Retinal pigment epithelial cell (primary cell): Measurements from ENCODE around the gene IDH3G.

ENCODE experiments used
- DNase-seq: peaks from one replicate; pipeline ENCODE4 v3.0.0-alpha.2; 2010; ENCODE audit warnings: low read depth
- H3K4me3 ChIP-seq: 2 replicates; pipeline ENCODE4 v1.5.1; 2011; ENCODE audit warnings: mild to moderate bottlenecking, low read length, control low read depth, moderate library complexity
- TF ChIP-seq, protein P1 (sequence below): conservative IDR thresholded peaks from 2 replicates; pipeline ENCODE4 v1.5.1; 2011; ENCODE audit warnings: low read depth, low read length, control low read depth, inconsistent platforms

Gene IDH3G

DNA sequence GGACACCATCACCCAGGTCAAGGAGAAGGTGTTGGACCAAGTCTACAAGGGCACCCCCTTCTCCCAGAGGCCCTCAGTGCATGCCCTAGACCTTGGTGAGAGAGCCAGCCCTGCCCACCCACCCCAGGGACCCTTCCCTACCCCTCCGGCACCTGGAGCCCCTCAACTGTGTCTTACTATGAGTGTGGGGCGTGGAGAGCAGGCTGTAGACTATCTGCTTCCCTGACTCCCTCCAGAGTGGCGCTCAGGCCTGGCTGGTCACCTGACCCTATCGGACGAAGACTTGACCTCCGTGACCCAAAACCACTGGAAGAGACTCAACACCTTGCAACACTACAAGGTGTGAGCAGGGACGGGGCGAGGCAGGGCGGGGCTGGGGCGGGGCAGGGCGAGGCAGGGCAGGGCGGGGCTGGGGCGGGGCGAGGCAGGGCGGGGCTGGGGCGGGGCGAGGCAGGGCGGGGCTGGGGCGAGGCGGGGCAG, 18.0 kb downstream of the IDH3G start:
- no peak overlapping the region for H3K4me3 ChIP-seq
- no peak for DNase-seq
- TF ChIP-seq, protein P1, sequence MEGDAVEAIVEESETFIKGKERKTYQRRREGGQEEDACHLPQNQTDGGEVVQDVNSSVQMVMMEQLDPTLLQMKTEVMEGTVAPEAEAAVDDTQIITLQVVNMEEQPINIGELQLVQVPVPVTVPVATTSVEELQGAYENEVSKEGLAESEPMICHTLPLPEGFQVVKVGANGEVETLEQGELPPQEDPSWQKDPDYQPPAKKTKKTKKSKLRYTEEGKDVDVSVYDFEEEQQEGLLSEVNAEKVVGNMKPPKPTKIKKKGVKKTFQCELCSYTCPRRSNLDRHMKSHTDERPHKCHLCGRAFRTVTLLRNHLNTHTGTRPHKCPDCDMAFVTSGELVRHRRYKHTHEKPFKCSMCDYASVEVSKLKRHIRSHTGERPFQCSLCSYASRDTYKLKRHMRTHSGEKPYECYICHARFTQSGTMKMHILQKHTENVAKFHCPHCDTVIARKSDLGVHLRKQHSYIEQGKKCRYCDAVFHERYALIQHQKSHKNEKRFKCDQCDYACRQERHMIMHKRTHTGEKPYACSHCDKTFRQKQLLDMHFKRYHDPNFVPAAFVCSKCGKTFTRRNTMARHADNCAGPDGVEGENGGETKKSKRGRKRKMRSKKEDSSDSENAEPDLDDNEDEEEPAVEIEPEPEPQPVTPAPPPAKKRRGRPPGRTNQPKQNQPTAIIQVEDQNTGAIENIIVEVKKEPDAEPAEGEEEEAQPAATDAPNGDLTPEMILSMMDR = no peak

DNA sequence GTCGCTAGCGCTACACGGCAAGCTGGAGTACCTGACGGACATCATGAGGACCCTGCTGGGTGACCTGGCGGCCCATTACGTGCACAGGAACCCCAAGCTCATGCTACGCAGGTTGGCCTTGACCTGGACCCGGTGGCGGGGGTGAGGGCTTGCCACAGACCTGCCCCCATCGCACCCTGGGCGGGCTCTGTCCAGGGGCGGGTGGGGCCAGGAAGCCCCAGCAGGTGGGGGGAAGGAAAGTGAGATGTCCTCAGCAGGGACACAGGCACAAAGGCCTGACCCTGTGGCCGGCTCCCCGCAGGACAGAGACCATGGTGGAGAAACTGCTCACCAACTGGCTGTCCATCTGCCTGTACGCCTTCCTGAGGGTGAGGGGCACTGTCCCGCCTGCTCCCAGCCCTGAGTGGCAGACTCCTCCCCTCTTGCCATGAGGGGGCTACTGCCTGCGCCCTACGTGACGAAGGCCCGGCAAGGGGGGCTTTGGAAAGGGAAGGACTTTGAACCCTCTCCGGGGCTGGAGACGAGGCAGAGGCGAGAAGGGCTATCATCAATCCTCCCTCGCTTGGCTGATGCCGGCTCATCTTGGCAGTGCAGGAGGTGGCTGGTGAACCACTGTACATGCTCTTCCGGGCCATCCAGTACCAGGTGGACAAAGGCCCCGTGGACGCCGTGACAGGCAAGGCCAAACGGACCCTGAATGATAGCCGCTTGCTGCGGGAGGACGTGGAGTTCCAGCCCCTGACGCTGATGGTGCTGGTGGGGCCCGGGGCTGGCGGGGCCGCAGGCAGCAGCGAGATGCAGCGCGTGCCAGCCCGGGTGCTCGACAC, 18.7 kb downstream of the IDH3G start:
- no peak for DNase-seq
- no peak overlapping the region for H3K4me3 ChIP-seq
- TF ChIP-seq, protein P1 = no peak

DNA sequence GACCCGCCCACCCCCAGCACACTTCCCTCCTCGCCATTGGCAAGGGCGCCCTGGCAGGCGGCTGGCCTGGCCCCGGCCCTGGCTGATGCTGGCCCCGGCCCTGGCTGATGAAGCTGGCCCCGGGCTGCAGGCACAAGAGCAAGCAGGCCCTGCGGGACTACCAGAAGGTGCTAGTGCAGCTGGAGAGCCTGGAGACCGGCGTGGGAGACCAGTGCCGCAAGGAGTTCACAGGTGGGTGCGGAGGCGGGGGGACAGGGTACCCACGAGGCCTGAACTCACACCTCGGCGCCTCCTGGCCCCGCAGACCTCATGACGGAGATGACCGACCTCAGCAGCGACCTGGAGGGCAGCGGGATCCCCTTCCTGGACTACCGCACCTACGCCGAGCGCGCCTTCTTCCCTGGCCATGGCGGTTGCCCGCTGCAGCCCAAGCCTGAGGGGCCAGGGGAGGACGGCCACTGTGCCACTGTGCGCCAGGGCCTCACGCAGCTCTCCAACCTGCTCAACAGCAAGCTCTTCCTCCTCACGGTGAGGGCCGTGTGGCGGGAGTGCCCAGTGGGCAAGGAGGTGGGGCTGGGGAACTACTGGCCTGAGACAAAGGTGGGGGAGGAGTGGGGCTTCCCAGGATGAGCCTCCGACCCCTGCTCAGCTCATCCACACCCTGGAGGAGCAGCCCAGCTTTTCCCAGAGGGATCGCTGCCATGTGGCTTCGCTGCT, 19.4 kb downstream of the IDH3G start:
- TF ChIP-seq, protein P1 = no peak
- DNase-seq = no peak
- H3K4me3 ChIP-seq = no peak overlapping the region

DNA sequence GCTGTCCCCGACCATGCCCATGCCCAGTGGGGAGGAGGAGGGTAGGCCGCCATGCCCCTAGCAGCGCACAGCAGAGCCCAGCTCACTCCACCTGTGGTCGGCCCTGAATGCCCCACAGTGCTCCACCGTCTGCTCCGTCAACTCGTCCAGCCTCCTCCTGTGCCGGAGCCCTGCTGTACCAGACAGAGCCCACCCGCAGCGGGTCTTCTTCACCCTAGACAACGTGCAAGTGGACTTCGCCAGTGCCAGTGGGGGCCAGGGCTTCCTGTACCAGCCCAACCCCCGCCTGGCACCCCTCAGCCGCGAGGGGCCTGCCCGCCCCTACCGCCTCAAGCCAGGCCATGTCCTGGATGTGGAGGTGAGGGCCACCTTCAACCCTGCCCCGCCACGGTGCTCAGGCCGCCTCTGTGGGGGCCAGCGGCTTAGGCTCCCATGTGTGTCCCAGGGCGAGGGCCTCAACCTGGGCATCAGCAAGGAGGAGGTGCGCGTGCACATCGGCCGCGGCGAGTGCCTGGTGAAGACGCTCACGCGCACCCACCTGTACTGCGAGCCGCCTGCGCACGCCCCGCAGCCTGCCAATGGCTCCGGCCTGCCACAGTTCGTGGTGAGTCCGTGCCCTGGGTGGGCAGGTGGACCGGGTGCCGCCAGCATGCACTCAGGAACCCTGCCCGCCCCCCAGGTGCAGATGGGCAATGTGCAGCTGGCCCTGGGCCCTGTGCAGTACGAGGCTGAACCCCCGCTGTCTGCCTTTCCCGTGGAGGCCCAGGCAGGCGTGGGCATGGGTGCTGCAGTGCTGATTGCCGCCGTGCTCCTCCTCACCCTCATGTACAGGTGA, 20.2 kb downstream of the IDH3G start:
- TF ChIP-seq, protein P1 = no peak
- DNase-seq = no peak
- no peak overlapping the region for H3K4me3 ChIP-seq

DNA sequence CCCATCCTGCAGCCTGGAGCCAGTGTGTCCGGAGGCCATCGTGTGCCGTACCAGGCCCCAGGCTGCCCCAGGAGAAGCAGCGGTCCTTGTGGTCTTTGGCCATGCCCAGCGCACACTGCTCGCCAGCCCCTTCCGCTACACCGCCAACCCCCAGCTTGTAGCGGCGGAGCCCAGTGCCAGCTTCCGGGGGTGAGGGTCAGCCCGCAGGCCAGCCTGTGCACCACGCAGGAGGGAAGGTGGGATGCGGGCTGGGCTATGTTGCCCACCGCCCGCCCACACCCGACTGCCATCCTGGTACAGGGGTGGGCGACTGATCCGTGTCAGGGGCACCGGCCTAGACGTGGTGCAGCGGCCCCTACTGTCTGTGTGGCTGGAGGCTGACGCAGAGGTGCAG, 21.0 kb downstream of the IDH3G start:
- no peak for DNase-seq
- TF ChIP-seq, protein P1 = no peak
- no peak overlapping the region for H3K4me3 ChIP-seq

DNA sequence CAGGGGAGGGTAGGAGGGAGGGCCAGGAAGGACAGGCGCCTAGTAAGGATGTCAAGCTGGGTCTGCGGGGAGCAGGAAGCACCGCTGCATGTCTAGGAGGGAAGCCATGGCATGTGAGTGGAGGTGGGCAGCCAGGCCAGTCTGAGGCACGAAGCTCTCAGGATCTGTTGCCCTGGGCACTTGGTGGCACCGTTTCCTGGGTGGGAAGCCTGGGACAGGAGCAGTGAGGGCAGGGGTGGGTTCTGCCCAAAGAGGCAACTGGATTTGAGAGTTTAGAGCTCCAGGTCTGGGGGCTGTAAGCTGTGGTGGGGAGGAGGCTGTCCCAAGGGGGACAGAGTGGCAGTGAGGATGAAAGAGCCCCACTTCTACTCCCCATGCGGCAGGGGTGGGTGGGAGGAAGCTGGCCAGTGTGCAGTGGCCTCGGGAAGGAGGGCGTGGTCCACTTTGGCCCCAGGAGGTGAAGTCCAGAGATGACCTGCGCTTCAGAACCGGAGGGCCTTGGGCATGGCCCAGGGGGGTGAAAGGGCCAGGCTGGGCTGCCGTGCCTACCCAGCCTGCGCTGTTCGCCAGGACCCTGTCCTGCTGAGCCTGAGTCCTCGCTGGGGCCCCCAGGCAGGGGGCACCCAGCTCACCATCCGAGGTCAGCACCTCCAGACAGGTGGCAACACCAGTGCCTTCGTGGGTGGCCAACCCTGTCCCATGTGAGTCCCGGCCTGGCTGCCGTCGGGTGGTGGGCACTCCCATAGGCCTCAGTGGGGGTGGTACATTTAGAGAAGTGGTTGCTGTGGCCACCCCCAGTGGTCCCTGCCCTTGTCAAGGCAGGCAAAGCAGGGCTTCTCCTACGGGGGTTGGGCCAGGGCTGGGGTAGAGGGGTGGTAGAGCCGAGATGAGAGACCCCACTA, 21.6 kb downstream of the IDH3G start:
- no peak overlapping the region for H3K4me3 ChIP-seq
- TF ChIP-seq, protein P1 = no peak
- no peak for DNase-seq
